ENCODE data around the gene RAB10.

The RAB10 gene

GRCh38 chr2:26061539-26061938 is 27.7 kb downstream of the RAB10 start:
- Histone ChIP-seq H3K27me3 (ENCODE audit: control insufficient read depth, insufficient read depth, low read length) (no peaks in the 10 kb centered on the region), H3K36me3 (ENCODE audit: control insufficient read depth, insufficient read depth, low read length) (peaks cover 9% of the 10 kb centered on the region; the same call in 1 of the 2 replicates), H3K9ac (ENCODE audit: low read length) (no peak overlapping the region), H3K4me1 (ENCODE audit: control insufficient read depth, insufficient read depth, low read length) (no peaks in the 10 kb centered on the region), H3K27ac (ENCODE audit: low read depth, low read length) (no peak overlapping the region), H3K4me3 (ENCODE audit: low read depth, low read length) (no peak overlapping the region), H3K9me3 (ENCODE audit: control insufficient read depth, insufficient read depth, low read depth, low read length) (no peaks in the 10 kb centered on the region)

GRCh38 chr2:26064846-26065245 is 31.0 kb downstream of the RAB10 start:
- Histone ChIP-seq H3K36me3 (ENCODE audit: control insufficient read depth, insufficient read depth, low read length) (peaks cover 6% of the 10 kb centered on the region; the same call in 1 of the 2 replicates), H3K27me3 (ENCODE audit: control insufficient read depth, insufficient read depth, low read length) (no peaks in the 10 kb centered on the region), H3K9me3 (ENCODE audit: control insufficient read depth, insufficient read depth, low read depth, low read length) (no peaks in the 10 kb centered on the region), H3K9ac (ENCODE audit: low read length) (no peak overlapping the region), H3K4me1 (ENCODE audit: control insufficient read depth, insufficient read depth, low read length) (peaks cover 23% of the 10 kb centered on the region), H3K27ac (ENCODE audit: low read depth, low read length) (no peak overlapping the region), H3K4me3 (ENCODE audit: low read depth, low read length) (no peak overlapping the region)

GRCh38 chr2:26067186-26067974 is 33.5 kb downstream of the RAB10 start:
- no peaks in the 10 kb centered on the region for H3K27me3 ChIP-seq (ENCODE audit: control insufficient read depth, insufficient read depth, low read length)
- peaks cover 27% of the 10 kb centered on the region for H3K4me1 ChIP-seq (ENCODE audit: control insufficient read depth, insufficient read depth, low read length)
- 0 out of 2 replicates have a peak, but pooled peaks cover 4% of the 10 kb centered on the region for H3K36me3 ChIP-seq (ENCODE audit: control insufficient read depth, insufficient read depth, low read length)
- no peak overlapping the region for H3K4me3 ChIP-seq (ENCODE audit: low read depth, low read length)
- H3K27ac ChIP-seq (ENCODE audit: low read depth, low read length) = no peak overlapping the region
- H3K9me3 ChIP-seq (ENCODE audit: control insufficient read depth, insufficient read depth, low read depth, low read length) = no peaks in the 10 kb centered on the region
- H3K9ac ChIP-seq (ENCODE audit: low read length) = no peak overlapping the region

GRCh38 chr2:26067980-26068507 is 34.2 kb downstream of the RAB10 start:
- Histone ChIP-seq H3K4me3 (ENCODE audit: low read depth, low read length) (no peak overlapping the region), H3K9ac (ENCODE audit: low read length) (peak overlapping the region; percentile 25), H3K27ac (ENCODE audit: low read depth, low read length) (peak overlapping the region; percentile 83)

GRCh38 chr2:26068602-26069298 is 34.9 kb downstream of the RAB10 start:
- H3K9ac ChIP-seq (ENCODE audit: low read length) = peak overlapping the region; percentile 25
- H3K4me3 ChIP-seq (ENCODE audit: low read depth, low read length) = peak overlapping the region; percentile 6; the same call in 1 of the 2 replicates
- H3K27me3 ChIP-seq (ENCODE audit: control insufficient read depth, insufficient read depth, low read length) = no peaks in the 10 kb centered on the region
- peak overlapping the region; percentile 83 for H3K27ac ChIP-seq (ENCODE audit: low read depth, low read length)
- H3K9me3 ChIP-seq (ENCODE audit: control insufficient read depth, insufficient read depth, low read depth, low read length) = no peaks in the 10 kb centered on the region
- H3K4me1 ChIP-seq (ENCODE audit: control insufficient read depth, insufficient read depth, low read length) = peaks cover 37% of the 10 kb centered on the region
- H3K36me3 ChIP-seq (ENCODE audit: control insufficient read depth, insufficient read depth, low read length) = 0 out of 2 replicates have a peak, but pooled peaks cover 4% of the 10 kb centered on the region

More at GRCh38 chr2:26067980-26068507, 34.2 kb downstream of the RAB10 start:
- Histone ChIP-seq H3K9me3 (ENCODE audit: control insufficient read depth, insufficient read depth, low read depth, low read length) (no peaks in the 10 kb centered on the region), H3K4me1 (ENCODE audit: control insufficient read depth, insufficient read depth, low read length) (peaks cover 30% of the 10 kb centered on the region), H3K27me3 (ENCODE audit: control insufficient read depth, insufficient read depth, low read length) (no peaks in the 10 kb centered on the region), H3K36me3 (ENCODE audit: control insufficient read depth, insufficient read depth, low read length) (0 out of 2 replicates have a peak, but pooled peaks cover 4% of the 10 kb centered on the region)

- no peaks in the 10 kb centered on the region for H3K27me3 ChIP-seq (ENCODE audit: control insufficient read depth, insufficient read depth, low read length)
- no peaks in the 10 kb centered on the region for H3K9me3 ChIP-seq (ENCODE audit: control insufficient read depth, insufficient read depth, low read depth, low read length)
- H3K4me3 ChIP-seq (ENCODE audit: low read depth, low read length) = no peak overlapping the region
- no peak overlapping the region for H3K9ac ChIP-seq (ENCODE audit: low read length)
- no peak overlapping the region for H3K27ac ChIP-seq (ENCODE audit: low read depth, low read length)
- H3K4me1 ChIP-seq (ENCODE audit: control insufficient read depth, insufficient read depth, low read length) = peaks cover 44% of the 10 kb centered on the region
- H3K36me3 ChIP-seq (ENCODE audit: control insufficient read depth, insufficient read depth, low read length) = no peaks in the 10 kb centered on the region
Observed at GRCh38 chr2:26070730-26071129, 36.8 kb downstream of the RAB10 start.

- Histone ChIP-seq H3K27ac (ENCODE audit: low read depth, low read length) (no peak overlapping the region), H3K9me3 (ENCODE audit: control insufficient read depth, insufficient read depth, low read depth, low read length) (no peaks in the 10 kb centered on the region; the same call in 1 of the 2 replicates), H3K4me1 (ENCODE audit: control insufficient read depth, insufficient read depth, low read length) (peaks cover 37% of the 10 kb centered on the region), H3K4me3 (ENCODE audit: low read depth, low read length) (no peak overlapping the region), H3K27me3 (ENCODE audit: control insufficient read depth, insufficient read depth, low read length) (no peaks in the 10 kb centered on the region), H3K9ac (ENCODE audit: low read length) (no peak overlapping the region), H3K36me3 (ENCODE audit: control insufficient read depth, insufficient read depth, low read length) (no peaks in the 10 kb centered on the region)
Observed at GRCh38 chr2:26072925-26073768, 39.3 kb downstream of the RAB10 start.

GRCh38 chr2:26073830-26074229 is 39.9 kb downstream of the RAB10 start:
- H3K9me3 ChIP-seq (ENCODE audit: control insufficient read depth, insufficient read depth, low read depth, low read length) = peaks cover 5% of the 10 kb centered on the region; the same call in 1 of the 2 replicates
- H3K4me1 ChIP-seq (ENCODE audit: control insufficient read depth, insufficient read depth, low read length) = peaks cover 30% of the 10 kb centered on the region
- H3K36me3 ChIP-seq (ENCODE audit: control insufficient read depth, insufficient read depth, low read length) = peaks cover 3% of the 10 kb centered on the region; the same call in 1 of the 2 replicates
- no peak overlapping the region for H3K9ac ChIP-seq (ENCODE audit: low read length)
- H3K27me3 ChIP-seq (ENCODE audit: control insufficient read depth, insufficient read depth, low read length) = no peaks in the 10 kb centered on the region
- H3K27ac ChIP-seq (ENCODE audit: low read depth, low read length) = no peak overlapping the region
- no peak overlapping the region for H3K4me3 ChIP-seq (ENCODE audit: low read depth, low read length)

GRCh38 chr2:26074676-26075075 is 40.8 kb downstream of the RAB10 start:
- Histone ChIP-seq H3K9ac (ENCODE audit: low read length) (no peak overlapping the region), H3K27ac (ENCODE audit: low read depth, low read length) (no peak overlapping the region), H3K4me1 (ENCODE audit: control insufficient read depth, insufficient read depth, low read length) (peaks cover 27% of the 10 kb centered on the region), H3K9me3 (ENCODE audit: control insufficient read depth, insufficient read depth, low read depth, low read length) (peaks cover 13% of the 10 kb centered on the region; the same call in 1 of the 2 replicates), H3K27me3 (ENCODE audit: control insufficient read depth, insufficient read depth, low read length) (no peaks in the 10 kb centered on the region), H3K4me3 (ENCODE audit: low read depth, low read length) (no peak overlapping the region), H3K36me3 (ENCODE audit: control insufficient read depth, insufficient read depth, low read length) (peaks cover 5% of the 10 kb centered on the region)

- Histone ChIP-seq H3K4me1 (ENCODE audit: control insufficient read depth, insufficient read depth, low read length) (peaks cover 22% of the 10 kb centered on the region), H3K9me3 (ENCODE audit: control insufficient read depth, insufficient read depth, low read depth, low read length) (peaks cover 18% of the 10 kb centered on the region; the same call in 1 of the 2 replicates), H3K36me3 (ENCODE audit: control insufficient read depth, insufficient read depth, low read length) (peaks cover 9% of the 10 kb centered on the region), H3K9ac (ENCODE audit: low read length) (no peak overlapping the region), H3K27me3 (ENCODE audit: control insufficient read depth, insufficient read depth, low read length) (no peaks in the 10 kb centered on the region), H3K4me3 (ENCODE audit: low read depth, low read length) (no peak overlapping the region), H3K27ac (ENCODE audit: low read depth, low read length) (no peak overlapping the region)
Observed at GRCh38 chr2:26075173-26075572, 41.3 kb downstream of the RAB10 start.

Data from HUES6 (cell line).